ENCODE data around the gene ATF7.

DNA sequence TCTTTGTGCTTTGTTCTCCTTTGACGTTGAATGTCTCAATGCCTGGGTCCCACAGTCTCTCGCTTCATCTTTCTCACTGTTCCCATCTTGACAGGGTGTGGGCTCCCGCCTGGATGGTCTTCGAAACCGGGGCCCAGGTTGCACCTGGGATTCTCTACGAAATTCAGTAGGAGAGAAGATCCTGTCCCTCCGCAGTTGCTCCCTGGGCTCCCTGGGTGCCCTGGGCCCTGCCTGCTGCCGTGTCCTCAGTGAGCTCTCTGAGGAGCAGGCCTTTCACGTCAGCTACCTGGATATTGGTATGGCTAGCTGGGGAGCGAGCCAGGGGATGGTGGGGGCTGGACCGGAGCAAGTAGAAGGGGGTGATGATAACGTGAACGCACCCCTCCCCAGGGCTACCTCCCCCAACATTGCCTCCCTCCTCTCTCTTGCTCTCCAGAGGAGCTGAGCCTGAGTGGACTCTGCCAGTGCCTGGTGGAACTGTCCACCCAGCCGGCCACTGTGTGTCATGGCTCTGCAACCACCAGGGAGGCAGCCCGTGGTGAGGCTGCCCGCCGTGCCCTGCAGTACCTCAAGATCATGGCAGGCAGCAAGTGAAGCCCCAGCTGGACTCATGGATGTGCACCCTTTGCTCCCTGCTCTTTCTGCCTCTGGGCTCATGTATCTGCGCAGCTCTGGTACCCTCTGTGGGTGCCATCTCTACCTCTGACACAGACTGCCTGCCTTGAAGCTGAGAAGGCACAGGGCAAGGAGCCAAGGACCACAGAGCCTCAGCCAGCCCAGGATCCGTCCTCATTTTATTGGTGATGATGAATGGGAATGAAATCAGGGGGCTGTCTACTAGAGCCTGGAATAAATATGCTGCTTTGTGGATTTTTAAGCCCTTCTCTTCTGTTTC lies 120.4 kb downstream of the ATF7 start:
- TF ChIP-seq, protein P1, sequence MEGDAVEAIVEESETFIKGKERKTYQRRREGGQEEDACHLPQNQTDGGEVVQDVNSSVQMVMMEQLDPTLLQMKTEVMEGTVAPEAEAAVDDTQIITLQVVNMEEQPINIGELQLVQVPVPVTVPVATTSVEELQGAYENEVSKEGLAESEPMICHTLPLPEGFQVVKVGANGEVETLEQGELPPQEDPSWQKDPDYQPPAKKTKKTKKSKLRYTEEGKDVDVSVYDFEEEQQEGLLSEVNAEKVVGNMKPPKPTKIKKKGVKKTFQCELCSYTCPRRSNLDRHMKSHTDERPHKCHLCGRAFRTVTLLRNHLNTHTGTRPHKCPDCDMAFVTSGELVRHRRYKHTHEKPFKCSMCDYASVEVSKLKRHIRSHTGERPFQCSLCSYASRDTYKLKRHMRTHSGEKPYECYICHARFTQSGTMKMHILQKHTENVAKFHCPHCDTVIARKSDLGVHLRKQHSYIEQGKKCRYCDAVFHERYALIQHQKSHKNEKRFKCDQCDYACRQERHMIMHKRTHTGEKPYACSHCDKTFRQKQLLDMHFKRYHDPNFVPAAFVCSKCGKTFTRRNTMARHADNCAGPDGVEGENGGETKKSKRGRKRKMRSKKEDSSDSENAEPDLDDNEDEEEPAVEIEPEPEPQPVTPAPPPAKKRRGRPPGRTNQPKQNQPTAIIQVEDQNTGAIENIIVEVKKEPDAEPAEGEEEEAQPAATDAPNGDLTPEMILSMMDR (conservative IDR thresholded peaks at IDR 0.05 in 1 of 2, IDR thresholded peaks at IDR 0.05 in 1 of 2; ENCODE audit: extremely low read depth in 1 of 2, insufficient read depth in 1 of 2, low read depth in 1 of 2, low read length in 2 of 2) = no peak
- TF ChIP-seq EZH2 (IDR thresholded peaks at IDR 0.05; ENCODE audit: borderline replicate concordance, low read length) = no peak
